HEK293 (cell line): ENCODE data around the gene ATP6V1F.

ENCODE experiments used
- ZBTB21 ChIP-seq: fragments of 450-650 bp; formaldehyde crosslinking; IDR thresholded peaks from 2 replicates; pipeline ENCODE4 v1.5.1; 2017; ENCODE audit warnings: missing biosample characterization, missing genetic modification characterization
- ZBTB8A ChIP-seq: fragments of 450-650 bp; formaldehyde crosslinking; IDR thresholded peaks from 2 replicates; pipeline ENCODE4 v1.5.1; 2016; ENCODE audit warnings: missing biosample characterization, missing genetic modification characterization
- ZNF112 ChIP-seq: fragments of 450-650 bp; formaldehyde crosslinking; IDR thresholded peaks from 2 replicates; pipeline ENCODE4 v1.5.0; 2017; ENCODE audit warnings: missing biosample characterization, missing genetic modification characterization
- ZNF211 ChIP-seq: fragments of 450-650 bp; formaldehyde crosslinking; IDR thresholded peaks from 2 replicates; pipeline ENCODE4 v1.5.1; 2016; ENCODE audit warnings: low read depth, missing biosample characterization, missing genetic modification characterization
- ZNF274 ChIP-seq, 2 experiments: fragments of 200-500 bp in 1 of 2; fragments of 450-650 bp in 1 of 2; sonication (Bioruptor generic) in 1 of 2; formaldehyde crosslinking in 1 of 2; IDR thresholded peaks; 2 replicates each; pipeline versions ENCODE4 v1.5.1 to v1.6.1; 2014 to 2016; ENCODE audit warnings: borderline replicate concordance in 1 of 2, inconsistent platforms in 1 of 2, low read length in 1 of 2, missing biosample characterization in 1 of 2, missing genetic modification characterization in 1 of 2
- ZNF433 ChIP-seq: fragments of 450-650 bp; formaldehyde crosslinking; IDR thresholded peaks from 2 replicates; pipeline ENCODE4 v1.5.1; 2016; ENCODE audit warnings: missing biosample characterization, missing genetic modification characterization, low read depth
- ZNF561 ChIP-seq: fragments of 450-650 bp; IDR thresholded peaks from 2 replicates; pipeline ENCODE4 v1.5.1; 2018; ENCODE audit warnings: missing biosample characterization, missing genetic modification characterization, borderline replicate concordance
- ZNF585B ChIP-seq: fragments of 450-650 bp; formaldehyde crosslinking; IDR thresholded peaks from 2 replicates; pipeline ENCODE4 v1.5.1; 2016; ENCODE audit warnings: missing biosample characterization, missing genetic modification characterization
- ZNF776 ChIP-seq: fragments of 450-650 bp; formaldehyde crosslinking; IDR thresholded peaks from 2 replicates; pipeline ENCODE4 v1.5.0; 2017; ENCODE audit warnings: missing biosample characterization, missing genetic modification characterization, borderline replicate concordance
- TF ChIP-seq, protein P1 (sequence below): fragments of 450-650 bp; formaldehyde crosslinking; IDR thresholded peaks from 2 replicates; pipeline ENCODE4 v1.5.1; 2016; ENCODE audit warnings: missing biosample characterization, missing genetic modification characterization
- TF ChIP-seq, protein P2 (sequence below): fragments of 450-650 bp; formaldehyde crosslinking; optimal IDR thresholded peaks from 2 replicates; pipeline ENCODE3; 2016; ENCODE audit warnings: missing biosample characterization, mild to moderate bottlenecking, missing genetic modification characterization
- TF ChIP-seq, protein P3 (sequence below): fragments of 450-650 bp; formaldehyde crosslinking; IDR thresholded peaks from 2 replicates; pipeline ENCODE4 v1.5.1; 2016; ENCODE audit warnings: missing biosample characterization, missing genetic modification characterization
- TF ChIP-seq, protein P4 (sequence below): fragments of 450-650 bp; formaldehyde crosslinking; IDR thresholded peaks from 2 replicates; pipeline ENCODE4 v1.5.1; 2016; ENCODE audit warnings: missing biosample characterization, missing genetic modification characterization, low read depth

DNA sequence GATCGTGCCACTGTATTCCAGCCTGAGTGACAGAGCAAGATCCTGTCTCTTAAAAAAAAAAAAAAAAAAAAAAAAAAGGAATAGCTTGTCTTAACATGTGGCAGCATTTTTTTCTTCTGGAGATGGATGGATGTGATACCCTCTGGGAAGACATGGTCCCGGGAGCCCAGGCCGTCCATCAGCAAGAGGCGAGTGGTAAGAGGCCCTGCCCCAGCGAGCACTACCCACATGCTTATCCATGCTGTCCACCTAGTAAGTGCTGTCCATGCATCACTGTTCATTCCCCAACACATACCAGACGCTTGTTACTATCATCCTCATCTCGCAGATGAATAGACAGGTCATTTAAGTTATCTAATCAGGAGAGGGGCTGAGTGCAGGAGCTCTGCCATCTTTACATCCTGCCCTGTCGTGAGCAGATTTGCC is 12.9 kb downstream of the ATP6V1F start:
- TF ChIP-seq, protein P1, sequence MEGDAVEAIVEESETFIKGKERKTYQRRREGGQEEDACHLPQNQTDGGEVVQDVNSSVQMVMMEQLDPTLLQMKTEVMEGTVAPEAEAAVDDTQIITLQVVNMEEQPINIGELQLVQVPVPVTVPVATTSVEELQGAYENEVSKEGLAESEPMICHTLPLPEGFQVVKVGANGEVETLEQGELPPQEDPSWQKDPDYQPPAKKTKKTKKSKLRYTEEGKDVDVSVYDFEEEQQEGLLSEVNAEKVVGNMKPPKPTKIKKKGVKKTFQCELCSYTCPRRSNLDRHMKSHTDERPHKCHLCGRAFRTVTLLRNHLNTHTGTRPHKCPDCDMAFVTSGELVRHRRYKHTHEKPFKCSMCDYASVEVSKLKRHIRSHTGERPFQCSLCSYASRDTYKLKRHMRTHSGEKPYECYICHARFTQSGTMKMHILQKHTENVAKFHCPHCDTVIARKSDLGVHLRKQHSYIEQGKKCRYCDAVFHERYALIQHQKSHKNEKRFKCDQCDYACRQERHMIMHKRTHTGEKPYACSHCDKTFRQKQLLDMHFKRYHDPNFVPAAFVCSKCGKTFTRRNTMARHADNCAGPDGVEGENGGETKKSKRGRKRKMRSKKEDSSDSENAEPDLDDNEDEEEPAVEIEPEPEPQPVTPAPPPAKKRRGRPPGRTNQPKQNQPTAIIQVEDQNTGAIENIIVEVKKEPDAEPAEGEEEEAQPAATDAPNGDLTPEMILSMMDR (tag by site-specific recombination) = no peak
- TF ChIP-seq, protein P2, sequence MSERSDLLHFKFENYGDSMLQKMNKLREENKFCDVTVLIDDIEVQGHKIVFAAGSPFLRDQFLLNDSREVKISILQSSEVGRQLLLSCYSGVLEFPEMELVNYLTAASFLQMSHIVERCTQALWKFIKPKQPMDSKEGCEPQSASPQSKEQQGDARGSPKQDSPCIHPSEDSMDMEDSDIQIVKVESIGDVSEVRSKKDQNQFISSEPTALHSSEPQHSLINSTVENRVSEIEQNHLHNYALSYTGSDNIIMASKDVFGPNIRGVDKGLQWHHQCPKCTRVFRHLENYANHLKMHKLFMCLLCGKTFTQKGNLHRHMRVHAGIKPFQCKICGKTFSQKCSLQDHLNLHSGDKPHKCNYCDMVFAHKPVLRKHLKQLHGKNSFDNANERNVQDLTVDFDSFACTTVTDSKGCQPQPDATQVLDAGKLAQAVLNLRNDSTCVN (tag by site-specific recombination) = no peak
- TF ChIP-seq ZNF561 (tag by site-specific recombination) = no peak
- no peak for TF ChIP-seq ZNF433
- no peak for TF ChIP-seq ZNF585B (tag by site-specific recombination)
- no peak for TF ChIP-seq ZNF211 (tag by site-specific recombination)
- no peak for TF ChIP-seq ZNF776 (tag by site-specific recombination)
- no peak for TF ChIP-seq ZNF274 (IDR thresholded peaks at IDR 0.05; ENCODE audit: low read length)
- no peak for TF ChIP-seq ZNF274 (tag by site-specific recombination; IDR thresholded peaks at IDR 0.05; ENCODE audit: borderline replicate concordance)
- TF ChIP-seq ZNF112 (tag by site-specific recombination) = no peak
- TF ChIP-seq, protein P3, sequence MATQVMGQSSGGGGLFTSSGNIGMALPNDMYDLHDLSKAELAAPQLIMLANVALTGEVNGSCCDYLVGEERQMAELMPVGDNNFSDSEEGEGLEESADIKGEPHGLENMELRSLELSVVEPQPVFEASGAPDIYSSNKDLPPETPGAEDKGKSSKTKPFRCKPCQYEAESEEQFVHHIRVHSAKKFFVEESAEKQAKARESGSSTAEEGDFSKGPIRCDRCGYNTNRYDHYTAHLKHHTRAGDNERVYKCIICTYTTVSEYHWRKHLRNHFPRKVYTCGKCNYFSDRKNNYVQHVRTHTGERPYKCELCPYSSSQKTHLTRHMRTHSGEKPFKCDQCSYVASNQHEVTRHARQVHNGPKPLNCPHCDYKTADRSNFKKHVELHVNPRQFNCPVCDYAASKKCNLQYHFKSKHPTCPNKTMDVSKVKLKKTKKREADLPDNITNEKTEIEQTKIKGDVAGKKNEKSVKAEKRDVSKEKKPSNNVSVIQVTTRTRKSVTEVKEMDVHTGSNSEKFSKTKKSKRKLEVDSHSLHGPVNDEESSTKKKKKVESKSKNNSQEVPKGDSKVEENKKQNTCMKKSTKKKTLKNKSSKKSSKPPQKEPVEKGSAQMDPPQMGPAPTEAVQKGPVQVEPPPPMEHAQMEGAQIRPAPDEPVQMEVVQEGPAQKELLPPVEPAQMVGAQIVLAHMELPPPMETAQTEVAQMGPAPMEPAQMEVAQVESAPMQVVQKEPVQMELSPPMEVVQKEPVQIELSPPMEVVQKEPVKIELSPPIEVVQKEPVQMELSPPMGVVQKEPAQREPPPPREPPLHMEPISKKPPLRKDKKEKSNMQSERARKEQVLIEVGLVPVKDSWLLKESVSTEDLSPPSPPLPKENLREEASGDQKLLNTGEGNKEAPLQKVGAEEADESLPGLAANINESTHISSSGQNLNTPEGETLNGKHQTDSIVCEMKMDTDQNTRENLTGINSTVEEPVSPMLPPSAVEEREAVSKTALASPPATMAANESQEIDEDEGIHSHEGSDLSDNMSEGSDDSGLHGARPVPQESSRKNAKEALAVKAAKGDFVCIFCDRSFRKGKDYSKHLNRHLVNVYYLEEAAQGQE (tag by site-specific recombination) = no peak
- TF ChIP-seq, protein P4, sequence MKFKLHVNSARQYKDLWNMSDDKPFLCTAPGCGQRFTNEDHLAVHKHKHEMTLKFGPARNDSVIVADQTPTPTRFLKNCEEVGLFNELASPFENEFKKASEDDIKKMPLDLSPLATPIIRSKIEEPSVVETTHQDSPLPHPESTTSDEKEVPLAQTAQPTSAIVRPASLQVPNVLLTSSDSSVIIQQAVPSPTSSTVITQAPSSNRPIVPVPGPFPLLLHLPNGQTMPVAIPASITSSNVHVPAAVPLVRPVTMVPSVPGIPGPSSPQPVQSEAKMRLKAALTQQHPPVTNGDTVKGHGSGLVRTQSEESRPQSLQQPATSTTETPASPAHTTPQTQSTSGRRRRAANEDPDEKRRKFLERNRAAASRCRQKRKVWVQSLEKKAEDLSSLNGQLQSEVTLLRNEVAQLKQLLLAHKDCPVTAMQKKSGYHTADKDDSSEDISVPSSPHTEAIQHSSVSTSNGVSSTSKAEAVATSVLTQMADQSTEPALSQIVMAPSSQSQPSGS = no peak
- no peak for TF ChIP-seq ZBTB8A (tag by site-specific recombination)
- TF ChIP-seq ZBTB21 (tag by site-specific recombination) = no peak
